NCI-H524 (cell line): Measurements from ENCODE around the gene FKBP14.

Source experiments
- DNase-seq, 2 experiments: peaks; one replicate each; lab custom pipeline; 2025; lab: John Stamatoyannopoulos, UW

The FKBP14 gene

GRCh38 chr7:29989257-29989995 is 37.1 kb downstream of the FKBP14 start, which contains the start of gene SCRN1:
Gene SCRN1 (minus strand): TSS chr7:29989801. CDS start chr7:29969067, 20,734 bp downstream.
- peak; percentile 13 to 70 for DNase-seq

- peak; percentile 60 to 79 for DNase-seq
These were observed 37.9 kb downstream of the FKBP14 start for GRCh38 chr7:29988424-29989256.

- DNase-seq: peak in 1 of 2 experiments; percentile 31
These were observed 38.6 kb downstream of the FKBP14 start for GRCh38 chr7:29987811-29988317.

GRCh38 chr7:29987083-29987482 is 39.4 kb downstream of the FKBP14 start:
- DNase-seq: no peak

GRCh38 chr7:29980151-29980550 is 46.4 kb downstream of the FKBP14 start:
- DNase-seq: peak in 1 of 2 experiments; percentile 49

GRCh38 chr7:29977886-29978651 is 48.4 kb downstream of the FKBP14 start:
- no peak for DNase-seq

- DNase-seq: no peak
These were observed 49.7 kb downstream of the FKBP14 start for GRCh38 chr7:29976673-29977415.

GRCh38 chr7:29976266-29976665 is 50.2 kb downstream of the FKBP14 start:
- no peak for DNase-seq

- no peak for DNase-seq
These were observed 50.9 kb downstream of the FKBP14 start for GRCh38 chr7:29975561-29975960.

GRCh38 chr7:29974286-29974685 is 52.2 kb downstream of the FKBP14 start:
- DNase-seq: no peak

- DNase-seq: no peak
These were observed 54.2 kb downstream of the FKBP14 start for GRCh38 chr7:29972315-29972669.

- no peak for DNase-seq
These were observed 54.8 kb downstream of the FKBP14 start for GRCh38 chr7:29971566-29972314.

- no peak for DNase-seq
These were observed 56.3 kb downstream of the FKBP14 start for GRCh38 chr7:29970158-29970557.

- no peak for DNase-seq
These were observed 56.8 kb downstream of the FKBP14 start for GRCh38 chr7:29969738-29970137.

- peak in 1 of 2 experiments; percentile 10 for DNase-seq
These were observed 57.7 kb downstream of the FKBP14 start for GRCh38 chr7:29968683-29969395.

GRCh38 chr7:29965030-29965429 is 61.5 kb downstream of the FKBP14 start:
- DNase-seq: no peak

GRCh38 chr7:29962035-29962434 is 64.5 kb downstream of the FKBP14 start:
- no peak for DNase-seq

- peak in 1 of 2 experiments; percentile 55 for DNase-seq
These were observed 64.9 kb downstream of the FKBP14 start for GRCh38 chr7:29961611-29962010.
